NCI-H748 (cell line): ENCODE results near the gene UBXN7.
A peak's percentile ranks its signal among the peaks of the same experiment; 100 is the strongest.
"Not testable (repeated sequence)": the region's sequence is repeated elsewhere in the genome, so short reads cannot be mapped to it uniquely, and the experiment has no call there.

Experiments
- DNase-seq: peaks from one replicate; lab custom pipeline; 2025; ENCODE audit not compliant: unreplicated experiment; lab: John Stamatoyannopoulos, UW

UBXN7 gene, protein sequence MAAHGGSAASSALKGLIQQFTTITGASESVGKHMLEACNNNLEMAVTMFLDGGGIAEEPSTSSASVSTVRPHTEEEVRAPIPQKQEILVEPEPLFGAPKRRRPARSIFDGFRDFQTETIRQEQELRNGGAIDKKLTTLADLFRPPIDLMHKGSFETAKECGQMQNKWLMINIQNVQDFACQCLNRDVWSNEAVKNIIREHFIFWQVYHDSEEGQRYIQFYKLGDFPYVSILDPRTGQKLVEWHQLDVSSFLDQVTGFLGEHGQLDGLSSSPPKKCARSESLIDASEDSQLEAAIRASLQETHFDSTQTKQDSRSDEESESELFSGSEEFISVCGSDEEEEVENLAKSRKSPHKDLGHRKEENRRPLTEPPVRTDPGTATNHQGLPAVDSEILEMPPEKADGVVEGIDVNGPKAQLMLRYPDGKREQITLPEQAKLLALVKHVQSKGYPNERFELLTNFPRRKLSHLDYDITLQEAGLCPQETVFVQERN

DNA sequence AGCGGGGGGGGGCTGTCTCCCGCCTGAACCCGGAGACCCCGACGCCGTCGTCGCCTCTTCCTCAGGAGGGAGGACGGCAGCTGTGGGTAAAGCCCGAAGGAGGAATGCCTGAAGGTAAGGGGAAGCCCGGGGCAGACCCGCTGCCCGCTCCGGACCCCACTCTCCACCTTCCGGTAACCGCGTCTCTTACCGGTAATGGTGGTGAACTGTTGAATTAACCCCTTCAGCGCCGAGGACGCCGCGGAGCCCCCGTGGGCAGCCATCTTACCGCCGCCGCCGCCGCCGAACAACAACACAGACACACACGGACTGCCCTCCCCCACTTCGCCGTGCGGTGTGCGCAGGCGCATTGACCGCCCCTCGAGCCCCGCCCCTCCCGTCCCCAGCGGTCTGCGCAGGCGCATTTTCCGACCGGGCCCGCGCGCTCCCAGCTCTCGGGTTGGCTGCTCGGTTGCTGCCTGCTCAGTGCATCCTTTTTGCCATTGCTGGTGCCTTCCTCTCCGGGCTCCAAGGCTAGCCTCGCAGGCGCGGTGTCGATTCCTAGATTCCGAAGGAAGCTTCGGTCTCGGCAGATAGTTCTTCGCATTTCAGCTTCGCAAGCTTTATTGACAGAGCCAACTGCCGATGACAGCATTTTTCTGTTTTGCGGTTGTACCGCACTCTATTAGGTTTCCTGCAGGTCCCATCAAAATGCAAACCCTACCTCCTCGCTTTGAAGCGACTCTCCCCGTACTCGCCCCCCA is at the start of gene UBXN7:
UBXN7 (minus strand) TSS at position 291 of the 743 bp plus-strand sequence; CDS start at position 263, 28 bp downstream.
- peak; percentile 90 for DNase-seq

- no peak for DNase-seq
Measured at GRCh38 chr3:196477678-196478077, 45.5 kb upstream of the UBXN7 start.

- DNase-seq, result no peak
Measured at GRCh38 chr3:196472286-196472685, 40.1 kb upstream of the UBXN7 start.

DNA sequence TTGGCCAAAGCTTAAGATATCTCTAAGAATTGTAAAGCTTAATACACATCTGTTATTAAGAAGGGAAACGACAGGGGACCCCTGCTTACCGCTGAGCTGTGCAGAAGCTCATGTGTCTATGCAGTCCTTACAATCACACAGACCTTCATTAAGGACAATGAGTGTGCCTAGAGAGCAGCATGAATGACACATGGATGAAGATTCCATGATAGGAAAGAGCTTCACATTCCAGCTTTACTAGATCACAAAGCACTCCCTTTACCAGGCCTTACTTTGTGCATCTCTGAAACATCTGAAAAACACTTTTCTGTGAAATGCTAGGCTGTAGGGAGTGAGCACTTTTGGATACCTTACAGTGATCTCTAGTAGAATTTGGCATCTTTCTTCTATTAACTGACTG is 39.3 kb upstream of the UBXN7 start:
- no peak for DNase-seq

DNA sequence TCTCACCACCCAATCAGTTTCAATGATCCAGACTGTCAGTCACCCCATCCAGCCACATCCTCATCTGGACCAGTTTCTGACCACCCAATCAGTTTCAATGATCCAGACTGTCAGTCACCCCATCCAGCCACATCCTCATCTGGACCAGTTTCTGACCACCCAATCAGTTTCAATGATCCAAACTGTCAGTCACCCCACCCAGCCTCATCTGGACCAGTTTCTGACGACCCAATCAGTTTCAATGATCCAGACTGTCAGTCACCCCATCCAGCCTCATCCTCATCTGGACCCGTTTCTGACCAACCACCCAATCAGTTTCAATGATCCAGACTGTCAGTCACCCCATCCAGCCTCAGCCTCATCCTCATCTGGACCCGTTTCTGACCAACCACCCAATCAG is 38.0 kb upstream of the UBXN7 start:
- not testable (repeated sequence) for DNase-seq

GRCh38 chr3:196463804-196464203 is 31.6 kb upstream of the UBXN7 start:
- DNase-seq, result no peak

GRCh38 chr3:196463478-196463756 is 31.2 kb upstream of the UBXN7 start:
- no peak for DNase-seq

DNA sequence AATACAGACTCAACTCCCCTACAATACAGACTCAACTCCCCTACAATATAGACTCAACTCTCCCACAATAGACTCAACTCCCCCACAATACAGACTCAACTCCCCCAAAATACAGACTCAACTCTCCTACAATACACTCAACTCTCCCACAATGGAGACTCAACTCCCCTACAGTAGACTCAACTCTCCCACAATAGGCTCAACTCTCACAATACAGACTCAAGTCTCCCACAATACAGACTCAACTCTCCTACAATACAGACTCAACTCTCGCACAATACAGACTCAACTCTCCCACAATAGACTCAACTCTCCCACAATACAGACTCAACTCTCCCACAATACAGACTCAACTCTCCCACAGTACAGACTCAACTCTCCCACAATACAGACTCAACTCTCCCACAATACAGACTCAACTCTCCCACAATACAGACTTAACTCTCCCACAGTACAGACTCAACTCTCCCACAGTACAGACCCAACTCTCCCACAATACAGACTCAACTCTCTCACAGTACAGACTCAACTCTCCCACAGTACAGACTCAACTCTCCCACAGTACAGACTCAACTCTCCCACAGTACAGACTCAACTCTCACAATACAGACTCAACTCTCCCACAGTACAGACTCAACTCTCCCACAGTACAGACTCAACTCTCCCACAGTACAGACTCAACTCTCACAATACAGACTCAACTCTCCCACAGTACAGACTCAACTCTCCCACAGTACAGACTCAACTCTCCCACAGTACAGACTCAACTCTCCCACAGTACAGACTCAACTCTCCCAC is 30.7 kb upstream of the UBXN7 start:
- not testable (repeated sequence) for DNase-seq

- no peak for DNase-seq
Measured at GRCh38 chr3:196458063-196458462, 25.8 kb upstream of the UBXN7 start.

DNA sequence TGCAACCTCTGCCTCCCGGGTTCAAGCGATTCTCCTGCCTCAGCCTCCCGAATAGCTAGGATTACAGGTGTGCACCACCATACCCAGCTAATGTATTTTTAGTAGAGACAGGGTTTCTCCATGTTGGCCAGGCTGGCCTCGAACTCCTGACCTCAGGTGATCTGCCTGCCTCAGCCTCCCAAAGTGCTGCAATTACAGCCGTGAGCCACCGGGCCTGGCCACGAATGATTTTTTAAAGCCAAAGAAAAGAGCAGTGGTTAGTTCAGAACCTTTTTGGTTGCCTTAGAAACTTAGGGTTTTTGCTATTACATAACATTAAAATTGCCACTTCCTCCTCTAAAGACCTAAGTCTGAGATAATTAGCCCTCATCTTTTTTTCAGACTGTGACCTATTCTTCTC is 25.2 kb upstream of the UBXN7 start:
- DNase-seq, result not testable (repeated sequence)

GRCh38 chr3:196454935-196455334 is 22.7 kb upstream of the UBXN7 start:
- no peak for DNase-seq

GRCh38 chr3:196445391-196445790 is 13.2 kb upstream of the UBXN7 start:
- not testable (repeated sequence) for DNase-seq

- no peak for DNase-seq
Measured at GRCh38 chr3:196444500-196444894, 12.3 kb upstream of the UBXN7 start.

DNA sequence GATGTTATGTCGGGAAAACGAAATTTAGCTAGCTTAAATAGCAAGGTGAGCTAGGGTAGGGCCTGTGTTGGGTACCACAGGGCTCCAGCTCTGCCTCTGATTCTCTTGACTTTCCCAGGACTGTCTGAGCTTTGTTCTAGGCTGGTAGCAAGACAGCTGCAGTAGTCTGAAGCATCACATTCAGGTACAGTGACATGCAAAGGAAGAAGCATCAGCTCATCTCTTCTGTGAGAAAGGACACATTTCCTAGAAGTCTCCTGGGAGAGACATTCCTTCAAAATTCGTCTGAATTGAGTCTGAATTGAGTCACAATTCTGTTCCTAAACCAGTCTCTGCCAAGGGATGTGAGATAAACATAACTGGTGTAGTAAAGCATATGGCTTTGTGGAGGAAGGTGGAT is 8.5 kb upstream of the UBXN7 start:
- no peak for DNase-seq

DNA sequence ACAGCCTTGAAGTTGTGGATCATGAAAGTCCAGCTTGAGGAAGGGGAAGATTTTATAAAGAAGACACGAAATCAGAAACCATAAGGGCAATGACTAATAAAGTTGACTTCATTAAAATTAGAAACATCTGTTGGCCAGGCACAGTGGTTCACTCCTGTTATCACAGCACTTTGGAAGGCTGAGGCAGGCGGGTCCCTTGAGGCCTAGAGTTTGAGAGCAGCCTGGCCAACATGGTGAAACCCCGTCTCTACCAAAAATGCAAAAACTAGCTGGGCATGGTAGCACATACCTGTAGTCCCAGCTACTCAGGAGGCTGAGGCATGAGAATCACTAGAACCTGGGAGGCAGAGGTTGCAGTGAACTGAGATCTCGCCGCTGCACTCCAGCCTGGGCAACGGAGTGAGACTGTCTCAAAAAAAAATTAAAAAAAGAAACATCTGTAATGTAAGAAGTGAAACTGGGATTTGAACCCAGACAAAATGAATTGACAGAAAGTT is 7.9 kb upstream of the UBXN7 start:
- DNase-seq, result no peak

- peak; percentile 25 for DNase-seq
Measured at GRCh38 chr3:196431181-196432136, 768 bp downstream of the UBXN7 start.

- no peak for DNase-seq
Measured at GRCh38 chr3:196428041-196428440, 4.2 kb downstream of the UBXN7 start.

DNA sequence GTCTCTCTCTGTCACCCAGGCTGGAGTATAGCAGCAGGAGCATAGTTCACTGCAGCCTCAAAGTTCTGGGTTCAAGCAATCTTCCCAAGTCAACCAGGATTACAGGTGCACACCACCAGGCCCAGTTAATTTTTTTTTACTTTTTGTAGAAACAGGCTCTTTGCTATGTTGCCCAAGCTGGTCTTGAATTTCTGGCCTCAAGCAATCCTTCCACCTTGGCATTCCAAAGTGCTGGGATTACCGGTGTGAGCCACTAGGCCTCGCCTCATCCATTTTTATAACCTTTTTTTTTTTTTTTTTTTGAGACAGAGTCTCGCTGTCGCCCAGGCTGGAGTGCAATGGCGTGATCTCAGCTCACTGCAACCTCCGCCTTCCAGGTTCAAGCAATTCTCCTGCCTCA is 7.8 kb downstream of the UBXN7 start:
- not testable (repeated sequence) for DNase-seq

GRCh38 chr3:196423044-196423781 is 9.0 kb downstream of the UBXN7 start:
- DNase-seq, result peak; percentile 59
